DMS153 (cell line): ENCODE measurements around the gene TMEFF1.

ENCODE experiments used
- DNase-seq: peaks from one replicate; lab custom pipeline; 2025; lab: John Stamatoyannopoulos, UW

Gene TMEFF1

DNA sequence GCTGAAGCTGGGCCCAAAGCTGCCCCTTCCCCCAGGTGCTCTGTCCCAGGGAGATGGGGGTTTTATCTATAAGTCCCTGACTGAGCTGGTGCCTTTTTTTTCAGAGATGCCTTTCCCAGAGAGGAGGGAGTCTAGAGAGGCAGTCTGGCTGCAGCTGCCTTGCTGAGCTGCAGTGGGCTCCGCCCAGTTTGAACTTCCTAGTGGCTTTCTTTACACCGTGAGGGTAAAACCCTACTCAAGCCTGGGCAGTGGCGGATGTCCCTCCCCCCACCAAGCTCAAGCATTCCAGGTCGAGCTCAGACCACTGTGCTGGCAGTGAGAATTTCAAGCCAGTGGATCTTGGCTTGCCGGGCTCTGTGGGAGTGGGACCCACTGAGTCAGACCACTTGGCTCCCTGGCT lies 146.2 kb downstream of the TMEFF1 start:
- no peak for DNase-seq

- DNase-seq = no peak
These were observed 146.7 kb downstream of the TMEFF1 start for GRCh38 chr9:100619665-100620064.

- no peak for DNase-seq
These were observed 151.0 kb downstream of the TMEFF1 start for GRCh38 chr9:100623969-100624368.

GRCh38 chr9:100626949-100627348 lies 154.0 kb downstream of the TMEFF1 start:
- DNase-seq = no peak
